ENCODE results near the gene TICAM1. TPM values are rescaled to one million over a fixed set of nuclear protein-coding genes. Genes with fewer than 3 reads are reported as not detected.
A peak's percentile ranks its signal among the peaks of the same experiment; 100 is the strongest.
"Not testable (repeated sequence)": the region's sequence is repeated elsewhere in the genome, so short reads cannot be mapped to it uniquely, and the experiment has no call there.

TICAM1 gene
- total RNA-seq, 4 donors from 2014 or later: 7.5 to 8.3 (median 8.0) TPM

- H3K4me1 ChIP-seq: peaks cover 34 to 54% (median 52%) of the 10 kb centered on the region in 4 donors
- H3K27me3 ChIP-seq: no peaks in the 10 kb centered on the region
- WGBS: 75% methylated on average over 9 of the region's 9 CpGs
- H3K9me3 ChIP-seq: no peaks in the 10 kb centered on the region
- H3K27ac ChIP-seq (replicated peaks in 1 of 4): no peak overlapping the region
- intact Hi-C loops (cut with DNase I): no loop called here
- TF ChIP-seq POLR2AphosphoS5 (IDR thresholded peaks at IDR 0.05) (no peak), POLR2A (IDR thresholded peaks at IDR 0.05; ENCODE audit: low read depth) (no peak), EP300 (IDR thresholded peaks at IDR 0.05) (no peak)
- TF ChIP-seq, protein P1, sequence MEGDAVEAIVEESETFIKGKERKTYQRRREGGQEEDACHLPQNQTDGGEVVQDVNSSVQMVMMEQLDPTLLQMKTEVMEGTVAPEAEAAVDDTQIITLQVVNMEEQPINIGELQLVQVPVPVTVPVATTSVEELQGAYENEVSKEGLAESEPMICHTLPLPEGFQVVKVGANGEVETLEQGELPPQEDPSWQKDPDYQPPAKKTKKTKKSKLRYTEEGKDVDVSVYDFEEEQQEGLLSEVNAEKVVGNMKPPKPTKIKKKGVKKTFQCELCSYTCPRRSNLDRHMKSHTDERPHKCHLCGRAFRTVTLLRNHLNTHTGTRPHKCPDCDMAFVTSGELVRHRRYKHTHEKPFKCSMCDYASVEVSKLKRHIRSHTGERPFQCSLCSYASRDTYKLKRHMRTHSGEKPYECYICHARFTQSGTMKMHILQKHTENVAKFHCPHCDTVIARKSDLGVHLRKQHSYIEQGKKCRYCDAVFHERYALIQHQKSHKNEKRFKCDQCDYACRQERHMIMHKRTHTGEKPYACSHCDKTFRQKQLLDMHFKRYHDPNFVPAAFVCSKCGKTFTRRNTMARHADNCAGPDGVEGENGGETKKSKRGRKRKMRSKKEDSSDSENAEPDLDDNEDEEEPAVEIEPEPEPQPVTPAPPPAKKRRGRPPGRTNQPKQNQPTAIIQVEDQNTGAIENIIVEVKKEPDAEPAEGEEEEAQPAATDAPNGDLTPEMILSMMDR (IDR thresholded peaks at IDR 0.05): no peak
- H3K36me3 ChIP-seq: peaks cover 21 to 61% (median 51%) of the 10 kb centered on the region in 4 donors
- H3K4me3 ChIP-seq: no peak overlapping the region
- DNase-seq (ENCODE audit: extremely low spot score): no peak
These were observed 36.1 kb downstream of the TICAM1 start for GRCh38 chr19:4795400-4795799.

GRCh38 chr19:4794971-4795370 is 36.5 kb downstream of the TICAM1 start:
- peaks cover 21 to 61% (median 51%) of the 10 kb centered on the region in 4 donors for H3K36me3 ChIP-seq
- no peaks in the 10 kb centered on the region for H3K27me3 ChIP-seq
- WGBS: 79% methylated on average over 3 of the region's 11 CpGs
- no peak for DNase-seq (ENCODE audit: extremely low spot score)
- peaks cover 34 to 54% (median 52%) of the 10 kb centered on the region in 4 donors for H3K4me1 ChIP-seq
- H3K9me3 ChIP-seq: no peaks in the 10 kb centered on the region
- no peak overlapping the region for H3K27ac ChIP-seq (replicated peaks in 1 of 4)
- intact Hi-C loops (cut with DNase I): no loop called here
- TF ChIP-seq EP300 (IDR thresholded peaks at IDR 0.05): no peak
- H3K4me3 ChIP-seq: no peak overlapping the region

- 93% methylated on average over 11 of the region's 19 CpGs for WGBS
- DNase-seq (ENCODE audit: extremely low spot score); H3K4me3 ChIP-seq; H3K27me3 ChIP-seq; H3K27ac ChIP-seq (replicated peaks in 1 of 4); H3K9me3 ChIP-seq; intact Hi-C loops (cut with DNase I): not testable (repeated sequence)
- H3K4me1 ChIP-seq: peaks cover 34 to 54% (median 52%) of the 10 kb centered on the region in 4 donors
- peaks cover 21 to 52% (median 42%) of the 10 kb centered on the region in 4 donors for H3K36me3 ChIP-seq
These were observed 38.2 kb downstream of the TICAM1 start for GRCh38 chr19:4793278-4793677.

GRCh38 chr19:4792866-4793195 is 38.7 kb downstream of the TICAM1 start:
- WGBS: 79% methylated on average over 24 of the region's 24 CpGs
- H3K27me3 ChIP-seq; DNase-seq (ENCODE audit: extremely low spot score); intact Hi-C loops (cut with DNase I); H3K9me3 ChIP-seq: not testable (repeated sequence)
- H3K4me1 ChIP-seq: peaks cover 34 to 54% (median 52%) of the 10 kb centered on the region in 4 donors
- H3K36me3 ChIP-seq: peaks cover 21 to 51% (median 42%) of the 10 kb centered on the region in 4 donors
- peak overlapping the region in 2 of 4 donors; percentile 92 to 93 for H3K27ac ChIP-seq (replicated peaks in 1 of 4)
- H3K4me3 ChIP-seq: peak overlapping the region; percentile 79 to 99 (median 84)

DNA sequence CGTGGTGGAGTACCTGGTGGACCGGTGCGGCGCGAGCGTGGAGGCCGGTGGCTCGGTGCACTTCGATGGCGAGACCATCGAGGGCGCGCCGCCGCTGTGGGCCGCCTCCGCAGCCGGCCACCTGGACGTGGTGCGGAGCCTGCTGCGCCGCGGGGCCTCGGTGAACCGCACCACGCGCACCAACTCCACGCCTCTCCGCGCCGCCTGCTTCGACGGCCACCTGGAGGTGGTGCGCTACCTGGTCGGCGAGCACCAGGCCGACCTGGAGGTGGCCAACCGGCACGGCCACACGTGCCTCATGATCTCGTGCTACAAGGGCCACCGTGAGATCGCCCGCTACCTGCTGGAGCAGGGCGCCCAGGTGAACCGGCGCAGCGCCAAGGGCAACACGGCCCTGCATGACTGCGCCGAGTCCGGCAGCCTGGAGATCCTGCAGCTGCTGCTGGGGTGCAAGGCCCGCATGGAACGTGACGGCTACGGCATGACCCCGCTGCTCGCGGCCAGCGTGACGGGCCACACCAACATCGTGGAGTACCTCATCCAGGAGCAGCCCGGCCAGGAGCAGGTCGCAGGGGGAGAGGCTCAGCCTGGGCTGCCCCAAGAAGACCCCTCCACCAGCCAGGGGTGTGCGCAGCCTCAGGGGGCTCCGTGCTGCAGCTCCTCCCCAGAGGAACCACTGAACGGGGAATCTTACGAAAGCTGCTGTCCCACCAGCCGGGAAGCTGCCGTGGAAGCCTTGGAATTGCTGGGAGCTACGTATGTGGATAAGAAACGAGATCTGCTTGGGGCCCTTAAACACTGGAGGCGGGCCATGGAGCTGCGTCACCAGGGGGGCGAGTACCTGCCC is 39.3 kb downstream of the TICAM1 start:
- H3K4me1 ChIP-seq: peaks cover 34 to 54% (median 52%) of the 10 kb centered on the region in 4 donors
- H3K27me3 ChIP-seq; DNase-seq (ENCODE audit: extremely low spot score); intact Hi-C loops (cut with DNase I); H3K9me3 ChIP-seq: not testable (repeated sequence)
- H3K4me3 ChIP-seq: peak overlapping the region; percentile 79 to 99 (median 84)
- H3K36me3 ChIP-seq: peaks cover 21 to 46% (median 37%) of the 10 kb centered on the region in 4 donors
- H3K27ac ChIP-seq (replicated peaks in 1 of 4): peak overlapping the region; percentile 89 to 94 (median 92)
- WGBS: 54% methylated on average over 10 of the region's 75 CpGs

GRCh38 chr19:4791183-4792018 is 40.1 kb downstream of the TICAM1 start, which contains the start of gene FEM1A:
TSS of gene FEM1A (plus strand) at chr19:4791734. CDS start at chr19:4791855, 121 bp downstream.
- Histone ChIP-seq H3K4me3 (peak within 1 kb of the TSS; percentile 79 to 99 (median 84)), H3K4me1 (peaks cover 33 to 49% (median 48%) of the 10 kb centered on the region in 4 donors), H3K36me3 (peaks cover 16 to 40% (median 30%) of the 10 kb centered on the region in 4 donors), H3K27me3 (no peaks in the 10 kb centered on the region), H3K9me3 (no peaks in the 10 kb centered on the region), H3K27ac (replicated peaks in 1 of 4) (peak within 1 kb of the TSS; percentile 89 to 94 (median 92))
- WGBS: under 1% methylated on average over 44 of the region's 80 CpGs
- peak; percentile 100 for DNase-seq (ENCODE audit: extremely low spot score)
- intact Hi-C loops (cut with DNase I): no loop called here
- TF ChIP-seq, protein P1 (IDR thresholded peaks at IDR 0.05): peak; percentile 98 to 100 (median 98)
- peak; percentile 86 to 87 for TF ChIP-seq POLR2AphosphoS5 (IDR thresholded peaks at IDR 0.05)
- TF ChIP-seq EP300 (IDR thresholded peaks at IDR 0.05): peak; percentile 86
- peak; percentile 56 for TF ChIP-seq POLR2A (IDR thresholded peaks at IDR 0.05; ENCODE audit: low read depth)

GRCh38 chr19:4786412-4787016 is 45.0 kb downstream of the TICAM1 start:
- DNase-seq (ENCODE audit: extremely low spot score); H3K4me3 ChIP-seq; H3K36me3 ChIP-seq; intact Hi-C loops (cut with DNase I); H3K9me3 ChIP-seq; H3K27ac ChIP-seq (replicated peaks in 1 of 4): not testable (repeated sequence)
- WGBS: 89% methylated on average over 5 of the region's 6 CpGs
- peaks cover 4 to 10% (median 7%) of the 10 kb centered on the region in 4 donors for H3K4me1 ChIP-seq
- H3K27me3 ChIP-seq: peaks cover 0 to 37% (median 0%) of the 10 kb centered on the region in 4 donors

Data from esophagus muscularis mucosa (tissue), 4 donors.